Omental fat pad (tissue), 4 donors: ENCODE data around the gene ERBB4. TPM values are rescaled to one million over a fixed set of nuclear protein-coding genes. Genes with fewer than 3 reads are reported as not detected.

Experiments used
- ATAC-seq: fragments of 150-250 bp; one replicate; pipeline ENCODE4 v1.9.1; 2016; ENCODE audit warnings: mild to moderate bottlenecking, moderate library complexity; ENCODE audit not compliant: low FRiP score
- DNase-seq: peaks from one replicate; pipeline ENCODE4 v3.0.0-alpha.2; 2019; ENCODE audit warnings: low spot score
- CTCF ChIP-seq, 3 donors: fragments of 450-650 bp; IDR thresholded peaks; one replicate each; pipeline ENCODE4 v1.5.1; 2016 to 2017; ENCODE audit warnings: antibody characterized with exemption in 3 of 3, mild to moderate bottlenecking in 3 of 3, moderate library complexity in 2 of 3
- total RNA-seq, 4 donors: library from RNA; depleted of rRNA; stranded (reverse); fragments of >200 nt; gene quantifications; one replicate each; pipeline ENCODE4 v1.1.0, GENCODE V29; 2016

Gene ERBB4
- total RNA-seq, 4 donors from 2014 or later: 0.16 to 7.7 (median 2.1) TPM

- TF ChIP-seq CTCF (IDR thresholded peaks at IDR 0.05): no peak
- ATAC-seq (no peak), DNase-seq (no peak)
Observed at GRCh38 chr2:212535996-212536816, 2.4 kb downstream of the ERBB4 start.

GRCh38 chr2:212534336-212534735 lies 4.3 kb downstream of the ERBB4 start:
- no peak for DNase-seq
- no peak for TF ChIP-seq CTCF (IDR thresholded peaks at IDR 0.05)
- ATAC-seq: no peak

- TF ChIP-seq CTCF (IDR thresholded peaks at IDR 0.05): no peak
- DNase-seq (no peak), ATAC-seq (no peak)
Observed at GRCh38 chr2:212532585-212532984, 6.0 kb downstream of the ERBB4 start.

GRCh38 chr2:212532087-212532486 lies 6.5 kb downstream of the ERBB4 start:
- ATAC-seq (no peak), DNase-seq (no peak)
- TF ChIP-seq CTCF (IDR thresholded peaks at IDR 0.05): no peak

GRCh38 chr2:212531499-212531898 lies 7.1 kb downstream of the ERBB4 start:
- DNase-seq: no peak
- no peak for TF ChIP-seq CTCF (IDR thresholded peaks at IDR 0.05)
- no peak for ATAC-seq

- ATAC-seq (no peak), DNase-seq (no peak)
- TF ChIP-seq CTCF (IDR thresholded peaks at IDR 0.05): no peak
Observed at GRCh38 chr2:212530991-212531390, 7.6 kb downstream of the ERBB4 start.

GRCh38 chr2:212530373-212530772 lies 8.2 kb downstream of the ERBB4 start:
- ATAC-seq (no peak), DNase-seq (no peak)
- TF ChIP-seq CTCF (IDR thresholded peaks at IDR 0.05): no peak
